WERI-Rb-1 (cell line): ENCODE measurements around the gene GP1BB.

Experiments
- DNase-seq: peaks from one replicate; pipeline ENCODE4 v3.0.0-alpha.2; 2020
- H3K27ac ChIP-seq: fragments of 250-450 bp; sonication (Bioruptor Pico); 2 replicates; pipeline ENCODE4 v1.5.1; 2020; ENCODE audit warnings: mild to moderate bottlenecking, moderate library complexity
- H3K27me3 ChIP-seq: fragments of 250-450 bp; sonication (Bioruptor Pico); 2 replicates; pipeline ENCODE4 v1.5.1; 2021; ENCODE audit warnings: mild to moderate bottlenecking, low read depth, moderate library complexity; ENCODE audit not compliant: insufficient read depth, severe bottlenecking
- H3K36me3 ChIP-seq: fragments of 250-450 bp; sonication (Bioruptor Pico); 2 replicates; pipeline ENCODE4 v1.5.1; 2020; ENCODE audit warnings: mild to moderate bottlenecking, moderate library complexity
- H3K4me3 ChIP-seq: 2 replicates; pipeline ENCODE4 v1.5.1; 2011; ENCODE audit warnings: low read depth, mild to moderate bottlenecking, control low read depth, low read length
- H3K9me3 ChIP-seq: fragments of 250-450 bp; sonication (Bioruptor Pico); 2 replicates; pipeline ENCODE4 v1.5.1; 2021; ENCODE audit warnings: mild to moderate bottlenecking, moderate library complexity; ENCODE audit not compliant: severe bottlenecking
- CTCF ChIP-seq: IDR thresholded peaks from 2 replicates; pipeline ENCODE4 v1.5.1; 2011; ENCODE audit warnings: low read depth, mild to moderate bottlenecking, control low read depth, inconsistent platforms, low read length

GP1BB gene

GRCh38 chr22:19730655-19731360 is 7.5 kb downstream of the GP1BB start:
- Histone ChIP-seq H3K36me3 (no peaks in the 10 kb centered on the region), H3K9me3 (no peaks in the 10 kb centered on the region), H3K4me3 (peak overlapping the region; percentile 51), H3K27me3 (no peaks in the 10 kb centered on the region), H3K27ac (no peak overlapping the region; the same call in 1 of the 2 replicates)
- DNase-seq = peak; percentile 81
- TF ChIP-seq CTCF = peak; percentile 90

DNA sequence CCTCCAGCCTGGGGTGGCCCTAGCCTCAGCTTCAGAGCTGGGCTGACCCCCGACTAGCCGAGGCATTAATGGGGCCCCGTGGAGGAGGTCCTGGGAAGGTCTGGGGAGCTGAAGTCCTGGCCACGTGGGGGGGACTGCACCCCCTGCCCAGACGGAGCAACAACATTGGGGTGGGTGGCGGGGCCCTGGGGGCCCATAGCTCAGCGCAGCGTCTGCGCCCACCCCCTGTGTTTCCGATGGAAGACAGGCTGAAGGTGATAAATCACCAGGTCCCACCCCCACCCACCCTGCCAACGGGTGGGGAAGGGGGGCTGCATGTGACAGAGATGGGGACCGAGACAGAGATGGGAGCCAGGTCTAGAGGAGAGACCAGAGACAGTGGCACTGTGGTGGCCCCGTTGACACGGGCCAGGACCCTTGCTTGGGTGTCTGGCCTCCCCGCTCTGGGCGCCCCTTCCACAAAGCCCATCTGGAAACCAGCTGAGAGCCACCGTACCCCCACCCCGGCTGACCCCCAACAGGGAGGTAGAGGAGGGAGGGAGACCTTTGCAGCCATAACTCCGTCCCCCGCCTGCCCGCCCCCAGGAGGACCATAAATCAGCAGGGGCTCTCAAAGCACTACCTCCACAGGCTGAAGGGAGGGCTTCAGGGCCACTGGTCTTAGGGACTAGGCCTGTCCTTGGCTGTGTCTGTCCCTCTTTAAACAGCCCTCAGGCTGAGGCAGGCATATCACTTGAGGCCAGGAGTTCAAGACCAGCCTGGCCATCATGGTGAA is 8.2 kb downstream of the GP1BB start:
- H3K27ac ChIP-seq = no peak overlapping the region
- no peaks in the 10 kb centered on the region for H3K36me3 ChIP-seq
- no peak overlapping the region for H3K4me3 ChIP-seq
- no peak for TF ChIP-seq CTCF
- H3K27me3 ChIP-seq = no peaks in the 10 kb centered on the region
- H3K9me3 ChIP-seq = no peaks in the 10 kb centered on the region
- no peak for DNase-seq

DNA sequence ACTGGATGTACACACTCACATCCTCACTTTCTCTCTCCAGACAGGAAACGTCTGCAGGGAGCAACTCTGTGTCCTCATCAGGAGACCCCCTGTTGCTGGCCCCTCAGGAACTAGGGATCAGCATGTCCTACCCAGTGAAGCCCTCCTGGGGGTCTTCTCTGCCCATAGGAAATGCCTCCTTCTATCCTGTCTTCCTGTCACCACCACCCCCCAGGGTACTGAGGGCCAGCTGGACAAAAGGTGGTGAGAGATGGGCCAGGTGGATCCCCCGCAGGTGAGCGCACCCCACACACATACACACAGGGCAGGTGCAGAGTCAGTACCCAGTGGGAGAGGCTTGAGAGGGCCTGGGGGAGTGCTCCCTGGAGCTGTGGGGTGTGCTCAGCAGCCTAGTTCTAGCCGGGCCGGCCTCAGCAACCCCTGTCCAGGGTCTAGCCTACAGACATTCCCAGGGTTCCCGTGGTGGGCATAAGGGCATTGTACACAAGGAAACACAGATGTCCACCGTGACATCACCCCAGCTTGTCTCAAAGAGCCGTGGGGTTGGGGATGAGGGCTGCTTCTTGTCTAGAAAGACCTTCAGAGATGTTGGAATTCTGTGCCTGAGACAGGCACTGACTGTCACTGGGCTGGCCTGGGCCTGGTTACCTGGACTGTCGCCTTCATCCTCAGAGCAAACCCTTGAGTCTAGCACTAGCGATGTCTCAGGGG is 9.2 kb downstream of the GP1BB start:
- H3K36me3 ChIP-seq = no peaks in the 10 kb centered on the region
- no peak for DNase-seq
- no peak overlapping the region for H3K27ac ChIP-seq
- no peak overlapping the region for H3K4me3 ChIP-seq
- no peak for TF ChIP-seq CTCF
- no peaks in the 10 kb centered on the region for H3K27me3 ChIP-seq
- H3K9me3 ChIP-seq = no peaks in the 10 kb centered on the region

- DNase-seq = no peak
- no peaks in the 10 kb centered on the region for H3K27me3 ChIP-seq
- H3K9me3 ChIP-seq = no peaks in the 10 kb centered on the region
- no peak for TF ChIP-seq CTCF
- no peak overlapping the region for H3K27ac ChIP-seq
- no peak overlapping the region for H3K4me3 ChIP-seq
- no peaks in the 10 kb centered on the region for H3K36me3 ChIP-seq
These were observed 10.4 kb downstream of the GP1BB start for GRCh38 chr22:19733755-19734154.

GRCh38 chr22:19734163-19734562 is 10.8 kb downstream of the GP1BB start:
- Histone ChIP-seq H3K9me3 (no peaks in the 10 kb centered on the region), H3K27me3 (no peaks in the 10 kb centered on the region), H3K36me3 (no peaks in the 10 kb centered on the region), H3K4me3 (no peak overlapping the region), H3K27ac (no peak overlapping the region)
- TF ChIP-seq CTCF = no peak
- DNase-seq = no peak
